ENCODE data around the gene VRK3.
"Not testable (repeated sequence)": the region's sequence is repeated elsewhere in the genome, so short reads cannot be mapped to it uniquely, and the experiment has no call there.

VRK3 gene

DNA sequence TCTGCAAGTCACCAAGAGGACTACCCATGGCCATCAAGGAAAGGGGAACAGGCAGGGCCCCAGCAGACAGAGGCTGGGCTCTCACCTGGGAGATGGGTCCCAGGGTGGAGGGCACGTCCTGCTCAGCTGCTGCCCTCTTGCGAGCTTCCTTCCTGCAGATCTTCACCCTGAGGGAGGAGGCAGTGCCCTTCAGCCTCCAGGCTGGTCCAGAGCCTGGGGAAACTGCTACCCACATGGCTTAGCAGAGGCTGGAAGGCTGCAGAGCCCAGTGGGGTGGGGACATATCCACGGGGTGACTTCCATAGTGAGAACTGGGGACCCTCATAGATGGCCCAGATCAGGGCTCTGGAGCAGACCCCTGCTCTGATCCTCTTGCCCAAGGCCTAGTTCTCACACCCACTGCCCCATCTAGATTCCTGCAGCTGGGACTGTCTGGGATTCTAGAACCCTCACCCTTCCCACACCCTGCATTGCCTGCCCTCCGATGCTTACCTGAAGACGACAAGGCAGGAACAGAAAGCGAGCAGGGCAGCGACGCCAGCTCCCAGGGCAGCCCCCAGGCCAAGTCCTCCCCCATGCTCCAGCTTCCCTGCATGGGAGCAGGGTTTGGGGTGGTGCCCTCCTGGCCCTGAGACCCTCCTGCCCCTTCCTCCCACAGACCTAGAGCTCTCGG lies 73.2 kb downstream of the VRK3 start:
- Histone ChIP-seq H3K9ac (ENCODE audit: low read depth, low read length) (no peak overlapping the region), H3K36me3 (ENCODE audit: control insufficient read depth, insufficient read depth, low read length) (no peaks in the 10 kb centered on the region), H3K4me1 (ENCODE audit: control insufficient read depth, insufficient read depth, low read length) (peaks cover 18% of the 10 kb centered on the region), H3K27me3 (ENCODE audit: control insufficient read depth, insufficient read depth, low read length) (no peaks in the 10 kb centered on the region), H3K4me3 (ENCODE audit: low read depth, low read length) (no peak overlapping the region), H3K9me3 (ENCODE audit: control insufficient read depth, insufficient read depth, low read length) (no peaks in the 10 kb centered on the region)

- Histone ChIP-seq H3K9ac (ENCODE audit: low read depth, low read length) (no peak overlapping the region), H3K4me1 (ENCODE audit: control insufficient read depth, insufficient read depth, low read length) (peaks cover 14% of the 10 kb centered on the region), H3K27me3 (ENCODE audit: control insufficient read depth, insufficient read depth, low read length) (no peaks in the 10 kb centered on the region), H3K4me3 (ENCODE audit: low read depth, low read length) (no peak overlapping the region), H3K36me3 (ENCODE audit: control insufficient read depth, insufficient read depth, low read length) (no peaks in the 10 kb centered on the region), H3K9me3 (ENCODE audit: control insufficient read depth, insufficient read depth, low read length) (no peaks in the 10 kb centered on the region)
These were observed 74.1 kb downstream of the VRK3 start for GRCh38 chr19:49950956-49951526.

GRCh38 chr19:49950590-49950948 lies 74.6 kb downstream of the VRK3 start:
- no peak overlapping the region for H3K9ac ChIP-seq (ENCODE audit: low read depth, low read length)
- peaks cover 12% of the 10 kb centered on the region for H3K4me1 ChIP-seq (ENCODE audit: control insufficient read depth, insufficient read depth, low read length)
- H3K27me3 ChIP-seq (ENCODE audit: control insufficient read depth, insufficient read depth, low read length) = no peaks in the 10 kb centered on the region

GRCh38 chr19:49949742-49950589 lies 75.2 kb downstream of the VRK3 start:
- Histone ChIP-seq H3K9ac (ENCODE audit: low read depth, low read length) (no peak overlapping the region), H3K9me3 (ENCODE audit: control insufficient read depth, insufficient read depth, low read length) (no peaks in the 10 kb centered on the region), H3K4me1 (ENCODE audit: control insufficient read depth, insufficient read depth, low read length) (peaks cover 12% of the 10 kb centered on the region), H3K36me3 (ENCODE audit: control insufficient read depth, insufficient read depth, low read length) (no peaks in the 10 kb centered on the region), H3K4me3 (ENCODE audit: low read depth, low read length) (no peak overlapping the region), H3K27me3 (ENCODE audit: control insufficient read depth, insufficient read depth, low read length) (no peaks in the 10 kb centered on the region)

More at GRCh38 chr19:49950590-49950948, 74.6 kb downstream of the VRK3 start:
- Histone ChIP-seq H3K36me3 (ENCODE audit: control insufficient read depth, insufficient read depth, low read length) (no peaks in the 10 kb centered on the region), H3K4me3 (ENCODE audit: low read depth, low read length) (no peak overlapping the region), H3K9me3 (ENCODE audit: control insufficient read depth, insufficient read depth, low read length) (no peaks in the 10 kb centered on the region)

GRCh38 chr19:49946415-49946814 lies 78.8 kb downstream of the VRK3 start:
- Histone ChIP-seq H3K36me3 (ENCODE audit: control insufficient read depth, insufficient read depth, low read length) (no peaks in the 10 kb centered on the region), H3K4me1 (ENCODE audit: control insufficient read depth, insufficient read depth, low read length) (no peaks in the 10 kb centered on the region), H3K9me3 (ENCODE audit: control insufficient read depth, insufficient read depth, low read length) (no peaks in the 10 kb centered on the region), H3K4me3 (ENCODE audit: low read depth, low read length) (no peak overlapping the region), H3K9ac (ENCODE audit: low read depth, low read length) (no peak overlapping the region), H3K27me3 (ENCODE audit: control insufficient read depth, insufficient read depth, low read length) (no peaks in the 10 kb centered on the region)

DNA sequence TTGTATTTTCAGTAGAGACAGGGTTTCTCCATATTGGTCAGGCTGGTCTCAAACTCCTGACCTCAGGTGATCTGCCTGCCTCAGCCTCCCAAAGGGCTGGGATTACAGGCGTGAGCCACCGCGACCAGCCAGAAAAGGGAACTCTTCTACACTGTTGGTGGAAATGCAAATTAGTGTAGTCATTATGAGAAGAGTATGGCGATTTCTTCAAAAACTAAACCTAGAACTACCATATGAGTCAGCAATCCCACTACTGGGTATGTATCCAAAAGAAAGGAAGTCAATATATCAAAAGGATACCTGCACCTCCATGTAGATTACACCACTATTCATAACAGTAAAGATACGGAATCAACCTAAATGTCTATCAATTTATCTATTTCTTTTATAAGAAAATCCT lies 80.6 kb downstream of the VRK3 start:
- H3K4me1 ChIP-seq (ENCODE audit: control insufficient read depth, insufficient read depth, low read length); H3K36me3 ChIP-seq (ENCODE audit: control insufficient read depth, insufficient read depth, low read length); H3K4me3 ChIP-seq (ENCODE audit: low read depth, low read length); H3K9me3 ChIP-seq (ENCODE audit: control insufficient read depth, insufficient read depth, low read length); H3K27me3 ChIP-seq (ENCODE audit: control insufficient read depth, insufficient read depth, low read length); H3K9ac ChIP-seq (ENCODE audit: low read depth, low read length): not testable (repeated sequence)

- no peak overlapping the region for H3K4me3 ChIP-seq (ENCODE audit: low read depth, low read length)
- H3K4me1 ChIP-seq (ENCODE audit: control insufficient read depth, insufficient read depth, low read length) = no peaks in the 10 kb centered on the region
- H3K27me3 ChIP-seq (ENCODE audit: control insufficient read depth, insufficient read depth, low read length) = no peaks in the 10 kb centered on the region
- H3K36me3 ChIP-seq (ENCODE audit: control insufficient read depth, insufficient read depth, low read length) = no peaks in the 10 kb centered on the region
- no peak overlapping the region for H3K9ac ChIP-seq (ENCODE audit: low read depth, low read length)
- H3K9me3 ChIP-seq (ENCODE audit: control insufficient read depth, insufficient read depth, low read length) = no peaks in the 10 kb centered on the region
These were observed 84.7 kb downstream of the VRK3 start for GRCh38 chr19:49940482-49940791.

- H3K9me3 ChIP-seq (ENCODE audit: control insufficient read depth, insufficient read depth, low read length) = no peaks in the 10 kb centered on the region
- H3K27me3 ChIP-seq (ENCODE audit: control insufficient read depth, insufficient read depth, low read length) = no peaks in the 10 kb centered on the region
- H3K4me3 ChIP-seq (ENCODE audit: low read depth, low read length) = no peak overlapping the region
- no peaks in the 10 kb centered on the region for H3K36me3 ChIP-seq (ENCODE audit: control insufficient read depth, insufficient read depth, low read length)
- no peaks in the 10 kb centered on the region for H3K4me1 ChIP-seq (ENCODE audit: control insufficient read depth, insufficient read depth, low read length)
- H3K9ac ChIP-seq (ENCODE audit: low read depth, low read length) = no peak overlapping the region
These were observed 85.3 kb downstream of the VRK3 start for GRCh38 chr19:49939721-49940481.

- no peak overlapping the region for H3K4me3 ChIP-seq (ENCODE audit: low read depth, low read length)
- H3K27me3 ChIP-seq (ENCODE audit: control insufficient read depth, insufficient read depth, low read length) = no peaks in the 10 kb centered on the region
- no peaks in the 10 kb centered on the region for H3K36me3 ChIP-seq (ENCODE audit: control insufficient read depth, insufficient read depth, low read length)
- H3K9me3 ChIP-seq (ENCODE audit: control insufficient read depth, insufficient read depth, low read length) = no peaks in the 10 kb centered on the region
- no peak overlapping the region for H3K9ac ChIP-seq (ENCODE audit: low read depth, low read length)
- H3K4me1 ChIP-seq (ENCODE audit: control insufficient read depth, insufficient read depth, low read length) = no peaks in the 10 kb centered on the region
These were observed 86.5 kb downstream of the VRK3 start for GRCh38 chr19:49938662-49939061.

DNA sequence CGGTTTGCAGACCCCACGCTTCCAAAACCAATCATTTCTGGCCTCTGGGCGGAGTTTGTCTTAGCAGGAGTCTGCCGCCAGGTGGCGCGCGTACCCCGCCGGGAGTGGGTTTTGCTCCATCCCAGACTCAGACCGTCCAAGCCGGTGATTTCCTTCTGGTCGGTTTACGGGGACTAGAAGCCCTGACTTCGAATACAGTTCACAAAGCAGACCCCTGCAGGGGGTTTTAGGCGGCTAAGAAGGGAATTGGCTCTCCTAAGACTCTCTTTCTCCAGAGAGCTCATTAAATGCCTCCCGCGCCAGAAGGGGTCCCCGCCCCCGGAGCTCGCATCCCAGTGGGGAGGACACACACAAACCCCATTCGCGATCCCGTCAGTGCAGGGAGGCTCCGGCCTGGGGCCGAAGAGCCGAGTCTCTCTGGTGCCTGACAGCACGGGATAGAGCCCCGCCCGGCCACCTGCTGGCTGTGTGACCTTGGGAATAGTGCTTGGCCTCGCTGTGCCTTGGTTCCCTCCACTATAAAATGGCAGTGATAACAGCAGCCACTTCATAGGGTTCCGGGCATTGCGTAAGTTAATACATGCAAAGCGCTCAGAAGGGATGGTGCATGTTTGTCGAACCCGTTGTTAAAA lies 87.3 kb downstream of the VRK3 start:
- Histone ChIP-seq H3K36me3 (ENCODE audit: control insufficient read depth, insufficient read depth, low read length) (no peaks in the 10 kb centered on the region), H3K9me3 (ENCODE audit: control insufficient read depth, insufficient read depth, low read length) (no peaks in the 10 kb centered on the region), H3K4me1 (ENCODE audit: control insufficient read depth, insufficient read depth, low read length) (no peaks in the 10 kb centered on the region), H3K27me3 (ENCODE audit: control insufficient read depth, insufficient read depth, low read length) (no peaks in the 10 kb centered on the region), H3K4me3 (ENCODE audit: low read depth, low read length) (peak overlapping the region; percentile 39), H3K9ac (ENCODE audit: low read depth, low read length) (no peak overlapping the region)

DNA sequence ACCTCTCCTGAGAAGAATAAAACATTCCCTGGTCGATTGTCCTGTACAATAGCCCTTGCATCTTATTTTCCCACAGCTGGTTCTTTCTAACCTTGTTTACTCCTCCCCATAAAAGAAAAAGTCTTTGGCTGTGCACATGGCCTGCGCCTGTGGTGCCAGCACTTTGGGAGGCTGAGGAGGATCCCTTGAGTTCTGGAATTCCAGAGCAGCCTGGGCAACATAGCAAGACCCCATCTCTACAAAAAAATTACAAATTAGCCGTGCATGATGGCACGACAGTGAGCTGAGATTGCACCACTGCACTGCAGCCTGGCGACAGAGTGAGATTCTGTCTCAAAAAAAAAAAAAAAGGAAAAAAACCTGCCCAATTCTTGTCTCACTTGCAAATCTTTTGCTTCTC lies 88.6 kb downstream of the VRK3 start:
- no peaks in the 10 kb centered on the region for H3K36me3 ChIP-seq (ENCODE audit: control insufficient read depth, insufficient read depth, low read length)

More for the DNA sequence above, 88.6 kb downstream of the VRK3 start:
- Histone ChIP-seq H3K9me3 (ENCODE audit: control insufficient read depth, insufficient read depth, low read length) (no peaks in the 10 kb centered on the region), H3K27me3 (ENCODE audit: control insufficient read depth, insufficient read depth, low read length) (no peaks in the 10 kb centered on the region), H3K9ac (ENCODE audit: low read depth, low read length) (no peak overlapping the region), H3K4me3 (ENCODE audit: low read depth, low read length) (no peak overlapping the region), H3K4me1 (ENCODE audit: control insufficient read depth, insufficient read depth, low read length) (no peaks in the 10 kb centered on the region)

All from iPS-15b (cell line).